Activated naive CD8-positive, alpha-beta T cell treated with anti-CD3 and anti-CD28 coated beads, Interleukin-2, amount 50 U/mL, for 24 hours (primary cell): ENCODE data around the gene LRRC8A.
A peak's percentile ranks its signal among the peaks of the same experiment; 100 is the strongest.

Experiments used
- ATAC-seq: fragments of 150-1000 bp; cut with Tn5 transposase; one replicate; pipeline ENCODE4 v1.10.0; 2021
- DNase-seq: peaks from one replicate; pipeline ENCODE4 v3.0.0; 2021
- H3K27ac Mint-ChIP-seq: one replicate; pipeline ENCODE4 v1.8.0; 2021; ENCODE audit warnings: mild to moderate bottlenecking, mixed read lengths
- H3K27me3 Mint-ChIP-seq: one replicate; pipeline ENCODE4 v1.8.0; 2021; ENCODE audit warnings: mixed read lengths
- H3K36me3 Mint-ChIP-seq: one replicate; pipeline ENCODE4 v1.8.0; 2021; ENCODE audit warnings: low read depth, mixed read lengths
- H3K4me1 Mint-ChIP-seq: one replicate; pipeline ENCODE4 v1.8.0; 2021; ENCODE audit warnings: mixed read lengths
- H3K4me3 Mint-ChIP-seq: one replicate; pipeline ENCODE4 v1.8.0; 2021; ENCODE audit warnings: mild to moderate bottlenecking, moderate library complexity, mixed read lengths
- H3K9me3 Mint-ChIP-seq: one replicate; pipeline ENCODE4 v1.8.0; 2021; ENCODE audit warnings: mixed read lengths

Gene LRRC8A

DNA sequence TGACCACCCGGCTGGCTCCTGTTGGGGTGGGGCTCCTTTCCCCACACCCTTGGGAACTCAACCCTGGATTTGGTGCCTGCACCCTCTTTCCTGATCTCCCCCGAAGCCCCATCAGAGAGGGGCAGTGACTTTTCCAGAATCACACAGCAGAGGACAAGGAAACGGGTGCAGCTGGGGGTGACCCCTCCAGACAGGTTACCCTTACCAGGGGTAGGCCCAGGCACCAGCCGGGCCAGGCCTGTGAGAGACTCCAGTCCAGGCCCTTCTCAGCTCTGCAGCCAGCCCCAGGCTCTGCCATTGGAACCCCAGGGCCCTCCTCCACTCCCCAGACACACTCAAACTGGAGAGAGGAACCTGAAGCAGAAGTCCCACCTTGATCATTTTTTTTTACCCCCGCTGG, 19.9 kb downstream of the LRRC8A start:
- Mint-ChIP-seq H3K27ac (peak overlapping the region; percentile 85), H3K27me3 (no peaks in the 10 kb centered on the region), H3K36me3 (peaks cover 9% of the 10 kb centered on the region), H3K4me3 (no peak overlapping the region), H3K4me1 (peaks cover 62% of the 10 kb centered on the region), H3K9me3 (no peaks in the 10 kb centered on the region)
- ATAC-seq (no peak), DNase-seq (no peak)

DNA sequence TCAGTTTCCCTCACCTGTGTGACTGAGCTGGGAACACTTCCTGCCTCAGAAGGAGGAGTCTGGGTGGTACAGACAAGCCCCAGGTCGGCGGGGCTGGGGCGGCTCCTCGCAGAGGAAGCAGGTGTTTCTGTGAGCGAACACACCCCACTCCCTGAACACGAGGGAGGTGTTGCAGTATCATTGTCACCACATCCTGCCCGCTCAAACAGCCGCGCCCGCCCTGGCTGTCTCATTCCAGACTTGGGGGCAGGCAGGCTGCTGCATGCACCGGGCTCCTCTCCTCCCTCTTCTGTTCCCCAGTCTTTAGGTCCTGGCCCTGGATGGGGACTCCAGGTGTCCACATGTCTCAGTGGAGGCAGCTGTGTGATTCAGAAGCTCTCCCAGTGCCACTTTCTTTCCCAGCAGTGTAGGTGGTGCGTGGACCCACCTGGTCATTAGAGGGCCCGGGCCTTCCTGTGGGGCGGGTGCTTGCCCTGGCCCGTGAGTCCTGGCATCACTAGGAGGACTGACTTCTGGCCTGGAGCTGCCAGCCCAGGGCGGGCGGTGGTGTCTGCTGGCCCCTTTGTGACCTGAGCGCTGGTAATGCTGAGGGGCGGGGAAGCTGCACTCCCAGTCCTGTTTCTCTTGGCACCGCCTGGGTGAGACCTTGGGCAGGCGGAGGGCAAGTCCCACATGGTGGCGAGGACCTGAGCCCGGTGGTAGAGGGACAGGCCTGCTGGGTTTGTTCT, 20.6 kb downstream of the LRRC8A start:
- DNase-seq (peak; percentile 83), ATAC-seq (peak; percentile 87)
- H3K4me1 Mint-ChIP-seq: peaks cover 62% of the 10 kb centered on the region
- peaks cover 8% of the 10 kb centered on the region for H3K36me3 Mint-ChIP-seq
- H3K27me3 Mint-ChIP-seq: no peaks in the 10 kb centered on the region
- no peaks in the 10 kb centered on the region for H3K9me3 Mint-ChIP-seq
- peak overlapping the region; percentile 85 for H3K27ac Mint-ChIP-seq
- peak overlapping the region; percentile 50 for H3K4me3 Mint-ChIP-seq

DNA sequence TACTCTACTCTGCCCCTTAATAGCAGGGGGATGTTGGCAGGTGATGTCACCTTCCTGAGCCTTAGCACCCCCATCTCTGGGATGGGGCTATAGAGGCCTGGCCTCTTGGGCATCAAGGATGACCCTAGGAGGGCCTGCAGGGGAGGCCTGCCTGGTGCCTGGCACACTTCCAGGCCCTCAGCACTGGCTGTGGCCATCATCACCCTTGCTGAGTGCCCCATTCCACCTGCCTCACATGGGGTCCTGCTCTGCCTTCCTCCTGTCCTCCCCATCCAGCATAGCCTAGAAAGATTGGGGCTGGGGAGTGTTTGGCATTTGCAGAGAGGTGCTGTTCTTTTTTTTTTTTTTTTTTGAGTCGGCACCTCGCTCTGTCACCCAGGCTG, 21.1 kb downstream of the LRRC8A start:
- no peak overlapping the region for H3K4me3 Mint-ChIP-seq
- peaks cover 10% of the 10 kb centered on the region for H3K36me3 Mint-ChIP-seq
- H3K4me1 Mint-ChIP-seq: peaks cover 58% of the 10 kb centered on the region
- H3K27me3 Mint-ChIP-seq: no peaks in the 10 kb centered on the region
- ATAC-seq (no peak), DNase-seq (no peak)
- H3K9me3 Mint-ChIP-seq: no peaks in the 10 kb centered on the region
- H3K27ac Mint-ChIP-seq: peak overlapping the region; percentile 85

DNA sequence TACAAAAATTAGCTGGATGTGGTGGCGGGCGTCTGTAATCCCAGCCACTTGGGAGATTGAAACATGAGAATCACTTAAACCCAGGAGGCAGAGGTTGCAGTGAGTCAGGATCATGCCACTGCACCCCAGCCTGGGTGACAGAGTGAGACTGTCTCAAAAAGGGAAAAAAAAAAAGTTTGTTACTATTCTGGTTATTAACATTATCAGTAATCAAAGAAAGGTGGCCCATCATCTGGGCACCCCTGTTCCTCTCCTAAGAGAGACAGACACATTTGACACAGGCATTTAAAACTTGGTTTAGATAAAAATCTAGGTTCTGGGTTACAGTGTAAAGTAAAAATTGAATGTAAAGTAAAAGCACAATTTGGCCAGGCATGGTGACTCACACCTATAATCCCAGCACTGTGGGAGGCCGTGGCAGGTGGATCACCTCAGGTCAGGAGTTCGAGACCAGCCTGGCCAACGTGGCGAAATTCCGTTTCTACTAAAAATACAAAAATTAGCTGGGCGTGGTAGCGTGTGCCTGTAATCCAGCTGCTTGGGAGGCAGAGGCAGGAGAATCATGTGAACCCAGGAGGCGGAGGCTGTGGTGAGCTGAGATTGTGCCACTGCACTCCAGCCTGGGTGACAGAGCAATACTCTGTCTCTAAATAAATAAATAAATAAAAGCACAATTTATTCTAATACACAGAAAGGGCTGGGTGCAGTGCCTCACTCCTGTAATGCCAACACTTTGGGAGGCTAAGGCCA, 22.1 kb downstream of the LRRC8A start:
- Mint-ChIP-seq H3K4me3 (no peak overlapping the region), H3K27ac (peak overlapping the region; percentile 49), H3K27me3 (no peaks in the 10 kb centered on the region), H3K4me1 (peaks cover 52% of the 10 kb centered on the region), H3K36me3 (peaks cover 15% of the 10 kb centered on the region), H3K9me3 (no peaks in the 10 kb centered on the region)
- DNase-seq (no peak), ATAC-seq (no peak)

DNA sequence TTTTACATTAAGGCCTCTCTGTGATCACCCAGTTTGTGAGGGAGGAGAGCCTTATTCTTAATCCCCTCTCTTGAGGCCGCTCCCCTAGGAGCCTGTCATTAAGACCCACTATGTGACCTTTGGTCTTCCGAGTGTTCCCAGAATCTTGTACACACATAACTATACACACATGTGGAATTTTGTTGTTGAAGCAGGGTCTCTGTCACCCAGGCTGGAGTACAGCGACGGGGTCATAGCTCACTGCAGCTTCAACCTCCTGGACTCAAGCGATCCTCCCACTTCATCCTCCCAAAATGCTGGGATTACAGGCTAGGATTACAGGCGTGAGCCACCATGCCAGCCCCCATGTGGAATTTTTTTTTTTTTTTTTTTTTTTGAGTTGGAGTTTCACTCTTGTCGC, 24.0 kb downstream of the LRRC8A start:
- H3K9me3 Mint-ChIP-seq: no peaks in the 10 kb centered on the region
- no peaks in the 10 kb centered on the region for H3K27me3 Mint-ChIP-seq
- DNase-seq: no peak
- no peak overlapping the region for H3K4me3 Mint-ChIP-seq
- H3K27ac Mint-ChIP-seq: no peak overlapping the region
- peaks cover 21% of the 10 kb centered on the region for H3K36me3 Mint-ChIP-seq
- H3K4me1 Mint-ChIP-seq: peaks cover 47% of the 10 kb centered on the region
- no peak for ATAC-seq

DNA sequence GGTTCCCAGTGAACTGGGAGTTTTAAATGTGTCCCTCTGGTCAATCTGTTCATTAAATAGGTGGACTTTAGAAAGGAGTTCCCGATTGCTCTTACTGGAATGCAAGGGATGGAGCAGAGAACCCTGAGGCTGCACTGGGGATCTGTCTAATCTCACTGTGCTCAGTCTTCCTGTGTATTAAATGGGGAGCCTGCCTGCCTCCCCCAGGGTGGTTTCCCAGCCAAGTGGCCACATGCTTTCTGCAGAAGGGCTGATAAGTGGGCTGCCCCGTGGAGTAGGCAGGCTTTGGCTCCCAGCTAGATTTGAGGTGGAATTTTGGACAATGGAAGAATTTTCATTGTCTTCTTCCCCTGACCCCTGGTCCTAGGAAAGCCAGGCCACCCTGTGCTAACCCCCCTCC, 24.8 kb downstream of the LRRC8A start:
- Mint-ChIP-seq H3K36me3 (peaks cover 21% of the 10 kb centered on the region), H3K27ac (peak overlapping the region; percentile 32), H3K4me1 (peaks cover 54% of the 10 kb centered on the region), H3K9me3 (no peaks in the 10 kb centered on the region), H3K4me3 (no peak overlapping the region), H3K27me3 (no peaks in the 10 kb centered on the region)
- no peak for ATAC-seq
- no peak for DNase-seq

DNA sequence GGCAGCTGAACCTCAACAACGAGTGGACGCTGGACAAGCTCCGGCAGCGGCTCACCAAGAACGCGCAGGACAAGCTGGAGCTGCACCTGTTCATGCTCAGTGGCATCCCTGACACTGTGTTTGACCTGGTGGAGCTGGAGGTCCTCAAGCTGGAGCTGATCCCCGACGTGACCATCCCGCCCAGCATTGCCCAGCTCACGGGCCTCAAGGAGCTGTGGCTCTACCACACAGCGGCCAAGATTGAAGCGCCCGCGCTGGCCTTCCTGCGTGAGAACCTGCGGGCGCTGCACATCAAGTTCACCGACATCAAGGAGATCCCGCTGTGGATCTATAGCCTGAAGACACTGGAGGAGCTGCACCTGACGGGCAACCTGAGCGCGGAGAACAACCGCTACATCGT, 26.4 kb downstream of the LRRC8A start:
- H3K27ac Mint-ChIP-seq: no peak overlapping the region
- no peaks in the 10 kb centered on the region for H3K27me3 Mint-ChIP-seq
- peaks cover 54% of the 10 kb centered on the region for H3K4me1 Mint-ChIP-seq
- H3K4me3 Mint-ChIP-seq: no peak overlapping the region
- DNase-seq (no peak), ATAC-seq (no peak)
- H3K9me3 Mint-ChIP-seq: no peaks in the 10 kb centered on the region
- H3K36me3 Mint-ChIP-seq: peaks cover 27% of the 10 kb centered on the region

DNA sequence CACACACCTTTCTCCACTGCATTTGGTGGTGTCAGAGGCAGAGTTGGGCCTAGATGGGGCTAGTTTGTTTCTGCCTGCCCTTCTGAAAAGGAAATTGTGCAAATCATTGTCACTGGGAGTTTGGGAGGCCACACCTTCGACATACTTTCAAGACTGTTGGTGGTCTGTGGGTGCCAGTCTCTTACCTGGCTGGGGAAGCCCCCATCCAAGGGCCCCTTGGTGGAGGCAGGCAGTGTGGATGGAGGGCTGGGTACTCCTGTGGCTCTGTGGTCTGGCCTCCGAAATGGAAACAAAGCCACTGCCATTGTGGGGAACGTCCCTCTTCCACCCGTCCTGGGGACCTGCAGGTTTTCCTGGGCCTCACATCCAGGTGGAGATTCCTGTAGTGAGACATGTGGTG, 27.9 kb downstream of the LRRC8A start:
- ATAC-seq (peak; percentile 57), DNase-seq (no peak)
- peaks cover 27% of the 10 kb centered on the region for H3K36me3 Mint-ChIP-seq
- peaks cover 52% of the 10 kb centered on the region for H3K4me1 Mint-ChIP-seq
- no peaks in the 10 kb centered on the region for H3K27me3 Mint-ChIP-seq
- no peaks in the 10 kb centered on the region for H3K9me3 Mint-ChIP-seq
- no peak overlapping the region for H3K4me3 Mint-ChIP-seq
- no peak overlapping the region for H3K27ac Mint-ChIP-seq

DNA sequence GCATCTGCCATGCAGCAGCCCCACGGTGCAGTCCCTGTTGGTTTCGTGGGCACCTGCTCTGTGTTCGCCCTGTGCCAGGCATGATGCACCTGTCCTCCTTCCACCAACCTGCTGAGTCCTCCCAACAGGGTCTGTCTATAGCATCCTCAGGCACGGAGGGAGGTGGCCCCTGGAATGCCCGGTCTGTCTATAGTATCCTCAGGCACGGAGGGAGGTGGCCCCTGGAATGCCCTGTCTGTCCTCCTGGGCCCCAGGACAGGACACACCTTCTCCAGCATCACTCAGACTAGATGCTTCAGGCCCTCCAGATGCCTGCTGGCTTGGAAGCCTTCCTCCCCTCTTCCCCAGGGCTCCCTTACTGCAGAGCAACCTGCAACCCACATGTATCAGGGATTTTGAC, 29.0 kb downstream of the LRRC8A start:
- Mint-ChIP-seq H3K36me3 (peaks cover 27% of the 10 kb centered on the region), H3K27ac (no peak overlapping the region), H3K4me3 (no peak overlapping the region), H3K9me3 (no peaks in the 10 kb centered on the region), H3K4me1 (peaks cover 52% of the 10 kb centered on the region), H3K27me3 (no peaks in the 10 kb centered on the region)
- no peak for DNase-seq
- no peak for ATAC-seq

DNA sequence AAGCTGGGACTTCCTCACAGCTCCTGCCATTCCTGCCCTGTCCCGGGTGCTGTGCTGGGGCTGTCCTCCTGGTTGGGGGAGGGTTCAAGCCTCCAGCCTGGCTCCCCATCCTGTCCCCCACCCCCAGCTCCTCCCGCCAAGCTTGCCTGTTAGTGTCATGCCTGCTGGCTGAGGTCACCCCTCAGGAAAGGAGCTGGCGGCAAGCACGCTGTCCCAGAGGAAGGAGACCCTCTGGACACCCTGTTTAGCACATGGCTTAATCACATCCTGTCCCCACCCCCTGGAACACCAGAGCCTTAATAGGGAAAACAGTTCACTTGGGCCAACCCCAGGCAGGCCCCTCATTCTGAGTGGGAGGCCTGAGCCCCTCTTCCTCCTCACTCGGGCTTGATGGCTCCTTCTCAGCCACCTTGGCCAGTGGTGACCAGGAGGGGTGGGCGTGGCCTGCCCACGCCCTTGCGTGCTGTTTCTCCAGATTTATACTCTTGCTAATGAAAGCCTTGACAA, 29.6 kb downstream of the LRRC8A start:
- Mint-ChIP-seq H3K27me3 (no peaks in the 10 kb centered on the region), H3K36me3 (peaks cover 27% of the 10 kb centered on the region), H3K9me3 (no peaks in the 10 kb centered on the region), H3K4me3 (no peak overlapping the region), H3K4me1 (peaks cover 51% of the 10 kb centered on the region), H3K27ac (no peak overlapping the region)
- ATAC-seq: no peak
- DNase-seq: no peak

DNA sequence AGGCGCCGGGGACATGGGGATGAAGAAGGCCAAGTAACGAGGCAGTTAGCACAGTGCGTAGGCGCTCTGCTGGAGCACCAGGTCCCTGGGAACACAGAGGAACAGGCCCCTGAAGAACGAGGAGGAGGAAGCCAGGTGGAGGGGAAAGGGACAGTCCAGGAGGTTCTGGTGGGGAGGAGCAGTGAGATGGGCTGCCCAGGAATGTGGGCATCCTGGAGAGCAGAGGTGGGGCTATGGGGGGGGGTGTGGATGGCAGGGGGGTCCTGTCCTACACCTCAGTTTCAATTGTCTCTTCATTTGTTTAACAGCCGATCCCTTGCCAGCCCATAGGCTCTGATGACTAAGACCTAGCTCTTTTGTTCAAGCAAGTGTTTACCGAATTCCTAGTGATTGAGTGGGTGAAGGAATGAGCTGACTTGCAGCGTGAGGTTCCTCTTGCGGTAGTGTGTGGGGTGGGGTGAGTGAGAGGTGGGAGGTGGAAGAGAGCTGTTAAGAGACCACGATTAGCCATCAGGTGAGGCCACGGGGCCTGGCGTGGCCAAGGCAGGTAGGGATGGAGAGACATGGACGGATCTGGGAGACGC, 30.4 kb downstream of the LRRC8A start:
- H3K9me3 Mint-ChIP-seq: no peaks in the 10 kb centered on the region
- ATAC-seq: peak; percentile 20
- DNase-seq: no peak
- peaks cover 27% of the 10 kb centered on the region for H3K36me3 Mint-ChIP-seq
- H3K27ac Mint-ChIP-seq: peak overlapping the region; percentile 23
- H3K4me3 Mint-ChIP-seq: no peak overlapping the region
- no peaks in the 10 kb centered on the region for H3K27me3 Mint-ChIP-seq
- peaks cover 49% of the 10 kb centered on the region for H3K4me1 Mint-ChIP-seq

DNA sequence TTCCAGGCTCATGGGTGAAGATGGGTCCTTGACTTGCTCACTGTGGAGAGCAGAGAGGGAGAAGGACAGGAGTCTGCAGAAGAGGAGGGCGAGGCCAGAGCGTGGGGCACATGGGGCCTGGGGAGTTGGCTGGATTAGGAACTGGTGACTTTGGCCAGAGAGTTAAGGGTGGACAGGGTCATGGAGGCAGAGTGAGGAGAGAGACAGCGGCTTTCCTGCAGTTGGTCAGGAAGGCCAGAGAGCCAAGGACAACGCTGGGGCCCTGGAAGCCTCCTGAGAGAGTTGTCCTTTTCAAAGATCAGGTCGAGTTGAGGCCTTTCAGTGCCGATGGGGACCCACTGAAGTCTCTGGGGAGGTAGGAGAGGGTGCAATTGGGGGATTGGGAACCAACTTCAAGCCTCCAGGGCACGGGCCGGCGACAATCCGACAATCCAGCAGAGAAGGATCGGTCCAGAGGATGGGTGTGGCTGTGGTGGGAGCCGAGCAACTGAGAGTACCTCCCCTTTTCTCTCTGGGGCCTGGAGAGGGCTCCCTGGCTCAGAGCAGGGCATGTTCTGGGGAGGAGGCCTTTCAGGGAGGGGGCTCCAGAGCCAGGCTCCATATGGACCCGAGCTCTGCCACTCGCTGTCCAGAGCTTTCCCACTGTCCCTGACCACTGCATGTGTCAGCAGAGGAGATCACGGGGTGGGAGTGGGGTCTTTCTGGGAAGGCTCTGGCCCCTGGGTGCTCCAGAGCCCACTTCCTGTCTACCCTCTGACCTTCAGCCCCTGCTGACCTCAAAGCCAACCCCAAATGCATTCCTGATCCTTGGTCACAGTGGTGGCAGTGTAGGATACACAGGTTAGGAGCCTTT, 31.3 kb downstream of the LRRC8A start:
- H3K36me3 Mint-ChIP-seq: peaks cover 23% of the 10 kb centered on the region
- ATAC-seq: no peak
- peaks cover 49% of the 10 kb centered on the region for H3K4me1 Mint-ChIP-seq
- DNase-seq: no peak
- H3K4me3 Mint-ChIP-seq: no peak overlapping the region
- no peaks in the 10 kb centered on the region for H3K9me3 Mint-ChIP-seq
- H3K27ac Mint-ChIP-seq: peak overlapping the region; percentile 42
- no peaks in the 10 kb centered on the region for H3K27me3 Mint-ChIP-seq

DNA sequence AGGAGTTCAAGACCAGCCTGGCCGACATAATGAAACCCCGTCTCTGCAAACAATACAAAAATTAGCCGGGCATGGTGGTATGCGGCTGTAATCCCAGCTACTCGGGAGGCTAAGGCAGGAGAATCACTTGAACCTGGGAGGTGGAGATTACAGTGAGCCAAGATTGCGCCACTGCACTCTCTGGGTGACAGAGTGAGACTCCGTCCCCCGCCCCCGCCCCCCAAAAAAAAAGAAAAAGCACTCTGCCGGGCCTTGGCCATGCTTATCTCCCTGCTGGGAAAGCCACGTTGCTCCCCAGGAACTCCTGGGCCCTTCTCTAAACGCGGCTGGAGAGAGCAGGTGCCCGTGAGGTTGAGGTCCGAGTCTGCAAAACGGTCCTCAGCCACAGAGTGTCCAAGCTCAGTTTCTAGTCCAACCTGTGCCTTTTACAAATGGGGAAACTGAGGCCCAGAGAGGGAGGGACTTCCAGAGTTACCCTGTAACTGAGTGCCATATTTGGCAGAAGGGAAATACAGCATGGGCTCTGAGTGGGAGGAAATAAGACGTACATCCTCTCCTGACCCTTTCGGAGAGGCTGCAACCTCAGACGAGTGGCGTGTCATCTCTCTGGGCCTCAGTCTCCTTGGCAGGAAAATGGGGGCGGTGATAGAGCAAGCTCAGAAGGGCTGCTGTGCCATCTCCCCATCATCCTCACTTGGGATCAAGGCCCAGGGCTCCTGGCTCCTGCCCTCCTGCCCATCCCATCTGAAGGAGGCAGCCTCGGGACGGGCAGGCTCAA, 32.3 kb downstream of the LRRC8A start:
- no peak overlapping the region for H3K27ac Mint-ChIP-seq
- DNase-seq: peak; percentile 28
- peaks cover 45% of the 10 kb centered on the region for H3K4me1 Mint-ChIP-seq

DNA sequence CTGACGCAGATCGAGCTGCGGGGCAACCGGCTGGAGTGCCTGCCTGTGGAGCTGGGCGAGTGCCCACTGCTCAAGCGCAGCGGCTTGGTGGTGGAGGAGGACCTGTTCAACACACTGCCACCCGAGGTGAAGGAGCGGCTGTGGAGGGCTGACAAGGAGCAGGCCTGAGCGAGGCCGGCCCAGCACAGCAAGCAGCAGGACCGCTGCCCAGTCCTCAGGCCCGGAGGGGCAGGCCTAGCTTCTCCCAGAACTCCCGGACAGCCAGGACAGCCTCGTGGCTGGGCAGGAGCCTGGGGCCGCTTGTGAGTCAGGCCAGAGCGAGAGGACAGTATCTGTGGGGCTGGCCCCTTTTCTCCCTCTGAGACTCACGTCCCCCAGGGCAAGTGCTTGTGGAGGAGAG, 34.3 kb downstream of the LRRC8A start:
- Mint-ChIP-seq H3K36me3 (peaks cover 10% of the 10 kb centered on the region), H3K27me3 (no peaks in the 10 kb centered on the region), H3K9me3 (no peaks in the 10 kb centered on the region), H3K27ac (no peak overlapping the region), H3K4me3 (no peak overlapping the region), H3K4me1 (peaks cover 31% of the 10 kb centered on the region)
- ATAC-seq (no peak), DNase-seq (no peak)

More for the DNA sequence above, 32.3 kb downstream of the LRRC8A start:
- Mint-ChIP-seq H3K9me3 (no peaks in the 10 kb centered on the region), H3K4me3 (no peak overlapping the region), H3K27me3 (no peaks in the 10 kb centered on the region), H3K36me3 (peaks cover 15% of the 10 kb centered on the region)
- ATAC-seq: peak; percentile 62
